SK-N-SH (cell line): ENCODE results near the gene EML5. TPM values are rescaled to one million over a fixed set of nuclear protein-coding genes. Genes with fewer than 3 reads are reported as not detected.

ENCODE experiments used
- CTCF ChIA-PET: fragments of 300-600, 350-600 bp; formaldehyde crosslinking; extraction: SDS; loops from one replicate; lab custom pipeline; 2021; lab: Yijun Ruan, JAX
- POLR2A ChIA-PET: fragments of 350-600 bp; sonication (Branson Sonifier 250); formaldehyde crosslinking; extraction: SDS; loops from one replicate; lab custom pipeline; 2020; ENCODE audit warnings: antibody characterized with exemption, inconsistent platforms; lab: Yijun Ruan, JAX
- DNase-seq: peaks from one replicate; pipeline ENCODE4 v3.0.0; 2012
- H2AFZ ChIP-seq: fragments of 200-600 bp; sonication (generic); 2 replicates; pipeline ENCODE4 v1.8.1; 2016; ENCODE audit warnings: antibody characterized with exemption, mild to moderate bottlenecking, low read depth
- H3F3A ChIP-seq: fragments of 200-600 bp; sonication (generic); replicated peaks from 2 replicates; pipeline ENCODE3; 2016; ENCODE audit warnings: antibody characterized with exemption, mild to moderate bottlenecking; ENCODE audit not compliant: insufficient read depth
- H3K27ac ChIP-seq, 2 experiments: fragments of 200-500 bp in 1 of 2; fragments of 200-600 bp in 1 of 2; sonication (Bioruptor generic) in 1 of 2; sonication (generic), shearing (Covaris generic) in 1 of 2; 2 replicates each; pipeline versions ENCODE4 v1.5.1 to v1.6.1; 2014 to 2016; ENCODE audit warnings: low read depth in 2 of 2, inconsistent platforms in 1 of 2, low read length in 1 of 2, mild to moderate bottlenecking in 1 of 2, mixed read lengths in 1 of 2
- H3K27me3 ChIP-seq: fragments of 200-600 bp; sonication (generic), shearing (Covaris generic); 2 replicates; pipeline ENCODE4 v1.6.1; 2016; ENCODE audit warnings: mixed run types; ENCODE audit not compliant: insufficient read depth
- H3K36me3 ChIP-seq, 2 experiments: fragments of 200-500 bp in 1 of 2; fragments of 200-600 bp in 1 of 2; sonication (Bioruptor generic) in 1 of 2; sonication (generic) in 1 of 2; replicated peaks in 1 of 2; 2 replicates each; pipeline versions ENCODE3 to v1.5.1; 2014 to 2016; ENCODE audit warnings: low read length in 1 of 2, mild to moderate bottlenecking in 1 of 2; ENCODE audit not compliant: insufficient read depth in 2 of 2, control insufficient read depth in 1 of 2
- H3K4me1 ChIP-seq, 2 experiments: fragments of 200-500 bp in 1 of 2; fragments of 200-600 bp in 1 of 2; sonication (Bioruptor generic) in 1 of 2; sonication (generic), shearing (Covaris generic) in 1 of 2; 2 replicates each; pipeline versions ENCODE4 v1.5.1 to v1.6.1; 2014 to 2016; ENCODE audit warnings: low read depth in 1 of 2, low read length in 1 of 2, mixed run types in 1 of 2; ENCODE audit not compliant: insufficient read depth in 2 of 2, control insufficient read depth in 1 of 2
- H3K4me2 ChIP-seq: fragments of 200-600 bp; sonication (generic), shearing (Covaris generic); 2 replicates; pipeline ENCODE4 v1.6.1; 2017; ENCODE audit warnings: mixed run types
- H3K4me3 ChIP-seq, 2 experiments: fragments of 200-500 bp in 1 of 2; fragments of 200-600 bp in 1 of 2; sonication (Bioruptor generic) in 1 of 2; sonication (generic), shearing (Covaris generic) in 1 of 2; 2 replicates each; pipeline versions ENCODE4 v1.5.1 to v1.8.1; 2014 to 2016; ENCODE audit warnings: low read depth in 2 of 2, inconsistent platforms in 1 of 2, low read length in 1 of 2, mild to moderate bottlenecking in 1 of 2, mixed read lengths in 1 of 2, moderate library complexity in 1 of 2
- H3K79me2 ChIP-seq: fragments of 200-600 bp; sonication (generic); 2 replicates; pipeline ENCODE4 v1.8.1; 2017; ENCODE audit warnings: mild to moderate bottlenecking; ENCODE audit not compliant: insufficient read depth
- H3K9ac ChIP-seq: fragments of 200-600 bp; sonication (generic); 2 replicates; pipeline ENCODE4 v1.6.1; 2017; ENCODE audit warnings: mixed run types
- H3K9me2 ChIP-seq: fragments of 200-600 bp; sonication (generic); 2 replicates; pipeline ENCODE4 v1.6.1; 2017; ENCODE audit warnings: mixed run types
- H3K9me3 ChIP-seq: fragments of 200-600 bp; sonication (generic); 2 replicates; pipeline ENCODE4 v1.6.1; 2017; ENCODE audit warnings: mixed run types, mild to moderate bottlenecking, moderate library complexity
- H4K20me1 ChIP-seq: fragments of 200-600 bp; sonication (generic); 2 replicates; pipeline ENCODE4 v1.6.1; 2017; ENCODE audit warnings: mild to moderate bottlenecking, mixed run types; ENCODE audit not compliant: insufficient read depth
- CHD2 ChIP-seq: fragments of 150-350 bp; IDR thresholded peaks from 2 replicates; pipeline ENCODE4 v1.6.1; 2018; ENCODE audit warnings: low read length; ENCODE audit not compliant: partially characterized antibody
- ELF1 ChIP-seq: IDR thresholded peaks from 2 replicates; pipeline ENCODE4 v1.4.0; 2012
- EZH2phosphoT487 ChIP-seq: fragments of 200-600 bp; sonication (generic); IDR thresholded peaks from 2 replicates; pipeline ENCODE4 v1.6.1; 2017; ENCODE audit warnings: low read depth, mixed run types, mild to moderate bottlenecking, antibody characterized with exemption, moderate library complexity, borderline replicate concordance
- FOXJ3 ChIP-seq: sonication (generic); formaldehyde crosslinking; IDR thresholded peaks from 2 replicates; pipeline ENCODE4 v1.5.1; 2020; ENCODE audit warnings: mild to moderate bottlenecking, missing genetic modification reagents
- FOXM1 ChIP-seq: IDR thresholded peaks from 2 replicates; pipeline ENCODE4 v1.4.0; 2012; ENCODE audit warnings: low read depth, mild to moderate bottlenecking
- GATA2 ChIP-seq: sonication (generic); formaldehyde crosslinking; IDR thresholded peaks from 2 replicates; pipeline ENCODE4 v1.5.0; 2020; ENCODE audit warnings: mild to moderate bottlenecking, missing genetic modification reagents
- JUND ChIP-seq: IDR thresholded peaks from 2 replicates; pipeline ENCODE4 v1.4.0; 2012
- NFIC ChIP-seq: IDR thresholded peaks from 2 replicates; pipeline ENCODE4 v1.4.0; 2012; ENCODE audit warnings: borderline replicate concordance
- PBX3 ChIP-seq: IDR thresholded peaks from 2 replicates; pipeline ENCODE4; 2012
- RAD21 ChIP-seq: IDR thresholded peaks from 2 replicates; pipeline ENCODE4 v1.6.1; 2012; ENCODE audit warnings: mild to moderate bottlenecking, low read length
- RCOR1 ChIP-seq: fragments of 150-350 bp; IDR thresholded peaks from 2 replicates; pipeline ENCODE4 v1.6.1; 2017; ENCODE audit warnings: antibody characterized with exemption, low read length
- RFX5 ChIP-seq: IDR thresholded peaks from 2 replicates; pipeline ENCODE4 v1.6.1; 2012; ENCODE audit warnings: mild to moderate bottlenecking, improper control_type of control experiment, low read length
- SMC3 ChIP-seq: IDR thresholded peaks from 2 replicates; pipeline ENCODE4 v1.6.1; 2012; ENCODE audit warnings: low read depth, low read length, improper control_type of control experiment
- WGBS: methylation state at CpG from one replicate; pipeline ENCODE4 v1.1.6; 2017; ENCODE audit warnings: low lambda C conversion rate; 5-methylcytosine and 5-hydroxymethylcytosine counted together
- polyA plus RNA-seq, 3 experiments: library from polyadenylated mRNA; depleted of rRNA; stranded (reverse); fragments of >200 nt; gene quantifications; 2 replicates each; pipeline ENCODE4 v1.2.3, GENCODE V29; 2012
- TF ChIP-seq, protein P1 (sequence below): fragments of 150-350 bp; IDR thresholded peaks from 2 replicates; pipeline ENCODE4 v1.6.1; 2016; ENCODE audit warnings: mild to moderate bottlenecking, low read depth, low read length
- TF ChIP-seq, protein P2 (sequence below): fragments of 150-350 bp; IDR thresholded peaks from 2 replicates; pipeline ENCODE4 v1.6.1; 2017; ENCODE audit warnings: antibody characterized with exemption, low read length, low read depth, borderline replicate concordance

EML5 gene
- polyA plus RNA-seq, 1 of the 3 experiments (the other 2 are of a cell fraction) = 0.23 TPM

GRCh38 chr14:88706425-88706824 is 86.3 kb downstream of the EML5 start (continued):
- TF ChIP-seq GATA2 (CRISPR knock-in tag) (no peak), PBX3 (no peak)

DNA sequence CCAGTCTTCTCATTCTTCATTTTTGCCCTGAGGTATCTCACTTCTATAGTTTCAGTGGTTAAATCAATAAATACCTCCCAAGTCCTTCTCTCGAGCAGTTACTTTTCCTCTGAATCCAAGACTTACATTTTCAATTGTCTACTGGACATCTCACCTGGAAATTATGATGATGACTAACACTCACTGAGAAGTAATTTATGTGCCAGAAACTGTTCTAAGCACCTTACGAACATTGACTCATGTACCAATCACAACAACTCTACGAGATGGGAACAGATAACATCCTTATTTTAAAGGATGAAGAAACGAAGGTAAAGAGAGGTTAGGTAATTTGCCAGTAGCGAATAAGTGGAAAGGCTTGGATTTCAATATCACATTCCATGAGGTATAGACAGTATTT is 94.1 kb downstream of the EML5 start:
- H4K20me1 ChIP-seq = no peaks in the 10 kb centered on the region
- H3K27ac ChIP-seq = no peak overlapping the region
- H3K36me3 ChIP-seq = peaks cover 0 to 26% of the 10 kb centered on the region in 2 experiments
- no peak overlapping the region for H3K4me2 ChIP-seq
- H3K4me3 ChIP-seq = no peak overlapping the region
- ChIA-PET CTCF (no interaction called here), POLR2A (no interaction called here)
- H3F3A ChIP-seq = no peaks in the 10 kb centered on the region
- TF ChIP-seq CHD2 = no peak
- no peak for TF ChIP-seq NFIC
- no peak for TF ChIP-seq SMC3
- TF ChIP-seq RCOR1 = no peak
- TF ChIP-seq, protein P1, sequence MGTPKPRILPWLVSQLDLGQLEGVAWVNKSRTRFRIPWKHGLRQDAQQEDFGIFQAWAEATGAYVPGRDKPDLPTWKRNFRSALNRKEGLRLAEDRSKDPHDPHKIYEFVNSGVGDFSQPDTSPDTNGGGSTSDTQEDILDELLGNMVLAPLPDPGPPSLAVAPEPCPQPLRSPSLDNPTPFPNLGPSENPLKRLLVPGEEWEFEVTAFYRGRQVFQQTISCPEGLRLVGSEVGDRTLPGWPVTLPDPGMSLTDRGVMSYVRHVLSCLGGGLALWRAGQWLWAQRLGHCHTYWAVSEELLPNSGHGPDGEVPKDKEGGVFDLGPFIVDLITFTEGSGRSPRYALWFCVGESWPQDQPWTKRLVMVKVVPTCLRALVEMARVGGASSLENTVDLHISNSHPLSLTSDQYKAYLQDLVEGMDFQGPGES = no peak
- TF ChIP-seq, protein P2, sequence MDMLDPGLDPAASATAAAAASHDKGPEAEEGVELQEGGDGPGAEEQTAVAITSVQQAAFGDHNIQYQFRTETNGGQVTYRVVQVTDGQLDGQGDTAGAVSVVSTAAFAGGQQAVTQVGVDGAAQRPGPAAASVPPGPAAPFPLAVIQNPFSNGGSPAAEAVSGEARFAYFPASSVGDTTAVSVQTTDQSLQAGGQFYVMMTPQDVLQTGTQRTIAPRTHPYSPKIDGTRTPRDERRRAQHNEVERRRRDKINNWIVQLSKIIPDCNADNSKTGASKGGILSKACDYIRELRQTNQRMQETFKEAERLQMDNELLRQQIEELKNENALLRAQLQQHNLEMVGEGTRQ = no peak
- TF ChIP-seq JUND = no peak
- no peak for TF ChIP-seq FOXM1
- no peak for TF ChIP-seq EZH2phosphoT487
- TF ChIP-seq, all 33 proteins: peak for 0
- DNase-seq = no peak
- Histone ChIP-seq H3K9me2 (no peaks in the 10 kb centered on the region), H2AFZ (no peak overlapping the region), H3K9ac (no peak overlapping the region), H3K9me3 (no peaks in the 10 kb centered on the region), H3K79me2 (no peaks in the 10 kb centered on the region), H3K4me1 (no peaks in the 10 kb centered on the region), H3K27me3 (no peaks in the 10 kb centered on the region)
- 44% methylated on average over 5 of the region's 5 CpGs for WGBS

DNA sequence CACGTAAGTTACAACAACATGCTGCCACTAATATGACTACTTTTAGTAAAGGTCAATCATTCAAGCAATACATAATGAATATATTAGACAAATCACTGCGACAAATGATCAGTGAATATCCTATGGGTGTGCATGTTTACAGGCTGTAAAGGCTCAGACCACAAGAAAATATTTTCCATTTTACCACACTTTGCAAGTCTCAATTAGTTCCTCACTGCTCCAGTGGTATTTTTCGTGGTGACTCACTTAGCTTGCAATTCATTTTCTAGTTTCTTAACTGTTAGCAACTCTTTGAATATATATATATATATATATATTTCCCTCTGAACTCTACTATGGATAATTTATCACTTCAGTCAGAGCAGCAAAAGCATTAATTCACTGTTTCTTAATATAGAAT is 96.9 kb downstream of the EML5 start:
- H3K9ac ChIP-seq = no peak overlapping the region
- H3K36me3 ChIP-seq = peaks cover 0 to 14% of the 10 kb centered on the region in 2 experiments
- H3K27me3 ChIP-seq = no peaks in the 10 kb centered on the region
- no peak overlapping the region for H3K27ac ChIP-seq
- DNase-seq = no peak
- CTCF ChIA-PET = interaction anchor here (1.0 to 2.0 kb wide), 3 partner anchors 11 to 1243 kb away, joined by 3 to 7 read pairs (median 4); no protein-coding TSS in a partner anchor
- H3F3A ChIP-seq = no peaks in the 10 kb centered on the region
- H3K4me3 ChIP-seq = no peak overlapping the region
- no peaks in the 10 kb centered on the region for H4K20me1 ChIP-seq
- H2AFZ ChIP-seq = no peak overlapping the region
- TF ChIP-seq FOXJ3 (CRISPR knock-in tag) = no peak
- TF ChIP-seq RAD21 = no peak
- TF ChIP-seq, protein P1 = no peak
- TF ChIP-seq RFX5 = no peak
- TF ChIP-seq ELF1 = no peak
- 55% methylated on average over 3 of the region's 3 CpGs for WGBS
- no peaks in the 10 kb centered on the region for H3K9me2 ChIP-seq
- H3K9me3 ChIP-seq = no peaks in the 10 kb centered on the region
- no peaks in the 10 kb centered on the region; a peak in 1 of 4 replicates for H3K4me1 ChIP-seq
- POLR2A ChIA-PET = no interaction called here
- no peak overlapping the region for H3K4me2 ChIP-seq
- no peaks in the 10 kb centered on the region for H3K79me2 ChIP-seq
